GM10248 (cell line): ENCODE data around the gene DHX30.

Source experiments
- CTCF ChIA-PET: fragments of 300-600 bp; sonication (Branson Sonifier 250); formaldehyde crosslinking; extraction: SDS; loops from one replicate; lab custom pipeline; 2021; ENCODE audit warnings: antibody characterized with exemption; lab: Yijun Ruan, JAX
- POLR2A ChIA-PET: fragments of 350-650 bp; sonication (Branson Sonifier 250); formaldehyde crosslinking; extraction: SDS; loops from one replicate; lab custom pipeline; 2020; ENCODE audit warnings: antibody characterized with exemption; lab: Yijun Ruan, JAX
- DNase-seq: peaks from one replicate; pipeline ENCODE4 v3.0.0; 2012; ENCODE audit errors: extremely low spot score
- TF ChIP-seq, protein P1 (sequence below): IDR thresholded peaks from 2 replicates; pipeline ENCODE4 v1.5.1; 2012; ENCODE audit warnings: mild to moderate bottlenecking, low read depth; ENCODE audit errors: extremely low read depth, missing control alignments, control extremely low read depth

DHX30 gene

GRCh38 chr3:47782446-47783308, 20.3 kb upstream of the DHX30 start:
- ChIA-PET POLR2A (no interaction called here), CTCF (interaction anchor here (1.3 kb wide), 1 partner anchor 10 kb away, joined by 3 read pairs; no protein-coding TSS in a partner anchor)
- TF ChIP-seq, protein P1, sequence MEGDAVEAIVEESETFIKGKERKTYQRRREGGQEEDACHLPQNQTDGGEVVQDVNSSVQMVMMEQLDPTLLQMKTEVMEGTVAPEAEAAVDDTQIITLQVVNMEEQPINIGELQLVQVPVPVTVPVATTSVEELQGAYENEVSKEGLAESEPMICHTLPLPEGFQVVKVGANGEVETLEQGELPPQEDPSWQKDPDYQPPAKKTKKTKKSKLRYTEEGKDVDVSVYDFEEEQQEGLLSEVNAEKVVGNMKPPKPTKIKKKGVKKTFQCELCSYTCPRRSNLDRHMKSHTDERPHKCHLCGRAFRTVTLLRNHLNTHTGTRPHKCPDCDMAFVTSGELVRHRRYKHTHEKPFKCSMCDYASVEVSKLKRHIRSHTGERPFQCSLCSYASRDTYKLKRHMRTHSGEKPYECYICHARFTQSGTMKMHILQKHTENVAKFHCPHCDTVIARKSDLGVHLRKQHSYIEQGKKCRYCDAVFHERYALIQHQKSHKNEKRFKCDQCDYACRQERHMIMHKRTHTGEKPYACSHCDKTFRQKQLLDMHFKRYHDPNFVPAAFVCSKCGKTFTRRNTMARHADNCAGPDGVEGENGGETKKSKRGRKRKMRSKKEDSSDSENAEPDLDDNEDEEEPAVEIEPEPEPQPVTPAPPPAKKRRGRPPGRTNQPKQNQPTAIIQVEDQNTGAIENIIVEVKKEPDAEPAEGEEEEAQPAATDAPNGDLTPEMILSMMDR = no peak
- no peak for DNase-seq

DNA sequence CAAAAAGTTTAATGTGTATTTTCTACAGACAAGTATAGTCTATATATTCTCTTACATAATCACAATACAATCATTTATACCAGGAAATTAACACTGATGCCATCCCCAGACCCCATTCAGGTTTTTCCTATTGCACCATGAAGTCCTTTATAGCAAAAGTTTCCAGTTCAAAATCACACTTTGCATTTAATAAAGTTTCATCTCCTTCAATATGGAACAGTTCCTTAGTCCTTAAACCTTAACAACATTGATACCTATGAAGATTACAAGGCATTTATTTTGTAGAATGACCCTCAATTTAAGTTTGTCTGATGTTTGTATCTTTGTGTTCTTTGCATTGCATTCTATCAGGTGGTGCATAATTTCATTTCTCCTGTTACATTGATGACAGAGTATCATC, 19.3 kb upstream of the DHX30 start:
- CTCF ChIA-PET = interaction anchor here (1.3 to 2.2 kb wide), 2 partner anchors 11 to 262 kb away, joined by 3 to 13 read pairs; no protein-coding TSS in a partner anchor
- TF ChIP-seq, protein P1 = no peak
- POLR2A ChIA-PET = no interaction called here
- no peak for DNase-seq

GRCh38 chr3:47791193-47791855, 11.6 kb upstream of the DHX30 start:
- TF ChIP-seq, protein P1 = no peak
- CTCF ChIA-PET = interaction anchor here (5.5 kb wide), 1 partner anchor 269 kb away, joined by 56 read pairs; no protein-coding TSS in a partner anchor
- no peak for DNase-seq
- POLR2A ChIA-PET = no interaction called here

- DNase-seq = no peak
- POLR2A ChIA-PET = no interaction called here
- CTCF ChIA-PET = interaction anchor here (1.4 to 3.6 kb wide), 2 partner anchors 271 to 371 kb away, joined by 4 to 23 read pairs; no protein-coding TSS in a partner anchor
- TF ChIP-seq, protein P1 = no peak
These were observed 10.2 kb upstream of the DHX30 start for GRCh38 chr3:47792699-47793098.

GRCh38 chr3:47794544-47794943, 8.4 kb upstream of the DHX30 start:
- no peak for DNase-seq
- TF ChIP-seq, protein P1 = no peak
- ChIA-PET POLR2A (no interaction called here), CTCF (interaction anchor here (3.6 kb wide), 1 partner anchor 273 kb away, joined by 23 read pairs; no protein-coding TSS in a partner anchor)

DNA sequence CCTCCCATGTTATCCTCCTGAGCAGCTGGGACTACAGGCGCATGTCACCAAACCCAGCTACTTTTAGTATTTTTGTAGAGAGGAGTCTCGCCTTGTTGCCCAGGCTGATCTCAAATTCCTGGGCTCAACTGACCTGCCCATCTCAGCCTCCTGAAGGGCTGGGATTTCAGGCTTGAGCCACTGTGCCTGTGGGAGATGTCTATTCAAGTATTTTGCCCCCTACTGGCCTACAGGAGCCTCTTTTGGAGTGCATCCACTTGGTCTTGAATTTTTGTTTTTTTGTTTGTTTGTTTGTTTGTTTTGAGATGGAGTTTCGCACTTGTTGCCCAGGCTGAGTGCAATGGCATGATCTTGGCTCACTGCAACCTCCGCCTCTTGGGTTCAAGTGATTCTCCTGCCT, 3.2 kb upstream of the DHX30 start:
- ChIA-PET POLR2A (no interaction called here), CTCF (interaction anchor here (0.9 to 3.6 kb wide), 3 partner anchors 25 to 306 kb away, joined by 3 to 22 read pairs (median 3); no protein-coding TSS in a partner anchor)
- DNase-seq = no peak
- TF ChIP-seq, protein P1 = peak; percentile 34
